Frontal cortex (tissue), 4 donors: Measurements from ENCODE around the gene SLC35A3. TPM values are rescaled to one million over a fixed set of nuclear protein-coding genes. Genes with fewer than 3 reads are reported as not detected.
"Not testable (repeated sequence)": the region's sequence is repeated elsewhere in the genome, so short reads cannot be mapped to it uniquely, and the experiment has no call there.

Experiments used
- DNase-seq, 2 donors: peaks; one replicate each; pipeline ENCODE4 v3.0.0; 2012; ENCODE audit warnings: low spot score in 2 of 2
- FAIRE-seq: peaks from 2 replicates; lab custom pipeline; 2012; peaks lifted over from hg19 to GRCh38; lab: Jason Lieb, UNC
- total RNA-seq: library from RNA; depleted of rRNA; stranded (reverse); fragments of >200 nt; gene quantifications from one replicate; pipeline ENCODE4 v1.2.3, GENCODE V29; 2014
- donor health status: control.
- donor health status: control.
- donor health status: control.

Gene SLC35A3
- 31.8 TPM for total RNA-seq

DNA sequence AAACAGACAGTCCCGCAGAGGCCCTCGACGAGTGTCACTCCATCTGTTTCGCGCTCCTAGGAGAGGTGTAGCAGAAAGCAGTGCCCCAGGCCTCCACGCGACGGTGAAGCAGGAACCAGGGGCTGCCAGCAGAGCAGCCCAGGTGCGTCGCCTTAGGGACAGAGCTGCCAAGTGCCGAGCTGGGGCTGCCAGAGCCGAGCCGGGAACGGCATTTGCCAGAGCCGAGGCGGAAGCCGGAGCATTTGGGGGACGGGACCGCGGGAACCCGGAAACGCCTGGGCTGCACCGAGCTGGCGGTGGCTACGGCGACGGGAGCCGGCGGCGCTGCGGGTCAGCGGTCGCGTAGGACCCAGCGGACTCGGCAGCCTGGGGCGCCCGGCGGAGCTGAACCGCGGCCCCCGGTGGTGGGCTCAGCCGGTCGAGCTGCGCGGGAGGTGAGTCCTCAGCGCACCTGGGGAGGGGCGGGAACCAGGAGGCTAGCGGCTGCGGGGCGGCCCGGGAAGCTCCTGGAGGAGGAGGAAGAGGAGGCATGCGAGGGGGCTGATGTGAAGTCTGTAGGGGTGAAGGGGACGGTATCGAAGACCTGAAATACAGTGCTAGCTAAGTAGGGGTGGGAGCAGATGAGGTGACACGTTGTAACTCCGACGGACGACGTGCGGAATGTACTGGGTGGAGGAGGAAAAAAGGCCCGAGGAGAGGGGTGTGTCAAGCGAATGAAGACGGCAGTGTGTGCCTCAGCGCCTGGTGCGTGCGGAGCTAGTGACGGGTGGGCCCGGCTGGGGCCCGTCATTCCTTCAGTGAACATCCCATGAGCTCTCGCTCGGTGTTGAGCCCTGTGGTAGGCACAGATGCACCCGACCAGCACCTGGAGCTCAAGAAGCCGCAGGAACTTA lies at the start of gene SLC35A3:
Gene SLC35A3 (plus strand): TSS at position 268 of the 893 bp plus-strand sequence. CDS start 23,559 bp downstream, outside the sequence.
- DNase-seq: peak; percentile 80 to 81
- FAIRE-seq: no peak

GRCh38 chr1:99934801-99935200 lies 35.0 kb upstream of the SLC35A3 start:
- no peak for DNase-seq
- no peak for FAIRE-seq

DNA sequence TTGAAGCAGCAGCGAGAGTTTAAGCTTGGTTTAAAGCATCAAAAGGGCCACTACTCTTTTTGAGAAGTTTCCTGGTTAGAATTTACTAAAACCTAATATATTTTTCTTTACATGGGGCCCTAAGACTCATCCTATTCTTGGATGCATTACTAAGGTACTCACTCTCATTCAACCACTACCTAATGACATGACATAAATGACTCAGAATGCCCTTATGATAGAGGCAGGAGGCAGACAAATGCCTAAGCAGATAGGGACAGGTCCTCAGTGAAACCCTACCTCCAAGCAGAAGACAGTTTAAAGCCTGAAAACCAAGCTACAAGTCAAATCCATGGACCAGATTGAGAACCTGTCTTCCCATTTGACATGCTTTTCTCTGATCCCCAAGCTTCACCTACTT lies 34.3 kb upstream of the SLC35A3 start:
- DNase-seq (no peak), FAIRE-seq (no peak)

DNA sequence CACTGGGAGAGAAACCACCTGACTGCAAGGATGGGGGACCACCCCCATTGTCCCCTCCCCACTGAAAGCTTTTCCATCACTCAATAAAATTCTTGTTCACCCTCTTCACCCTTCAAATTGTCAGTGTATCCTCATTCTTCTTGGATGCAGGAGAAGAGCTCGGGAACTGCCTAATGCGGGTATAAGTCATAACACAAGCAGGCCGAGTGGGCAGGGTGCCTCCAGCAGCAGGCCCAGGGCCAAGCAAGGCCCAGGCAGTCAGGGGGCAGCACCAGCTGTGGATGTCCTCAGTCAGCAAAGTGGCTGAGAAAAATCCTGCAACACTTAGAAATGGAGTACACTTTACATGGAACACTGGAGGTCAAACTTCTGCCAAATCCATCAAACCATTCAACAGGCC lies 33.7 kb upstream of the SLC35A3 start:
- FAIRE-seq (no peak), DNase-seq (no peak)

- FAIRE-seq: no peak
Measured at GRCh38 chr1:99942723-99943122, 27.1 kb upstream of the SLC35A3 start.

DNA sequence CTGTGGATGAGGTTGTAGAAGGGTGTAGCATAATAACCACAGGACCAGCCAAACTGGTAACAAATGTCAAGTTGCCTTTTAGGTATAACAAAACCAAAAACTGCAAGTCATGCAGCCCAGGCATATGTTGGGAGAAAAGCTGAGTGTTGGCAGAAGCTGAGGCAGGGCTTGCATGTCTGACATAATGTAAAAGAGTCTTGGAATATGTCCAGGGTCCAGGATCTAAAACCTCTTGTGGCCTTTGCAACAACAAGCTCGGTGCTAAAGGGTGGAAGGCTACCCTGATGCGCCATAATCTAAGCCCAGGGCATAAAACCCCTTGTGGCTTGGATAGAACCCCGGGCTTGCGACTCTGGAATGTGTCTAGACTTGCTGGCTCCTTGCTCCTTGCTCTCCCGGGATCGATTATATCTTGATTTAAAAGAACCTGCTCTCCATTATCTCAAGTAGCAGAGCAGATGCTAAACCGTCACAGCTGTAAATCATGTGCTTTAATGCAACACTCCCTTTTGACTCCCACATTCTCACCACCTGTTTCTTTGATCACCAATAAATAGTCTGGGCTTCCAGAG lies 26.5 kb upstream of the SLC35A3 start:
- FAIRE-seq: no peak
- DNase-seq: no peak

More at GRCh38 chr1:99942723-99943122, 27.1 kb upstream of the SLC35A3 start:
- DNase-seq: no peak

DNA sequence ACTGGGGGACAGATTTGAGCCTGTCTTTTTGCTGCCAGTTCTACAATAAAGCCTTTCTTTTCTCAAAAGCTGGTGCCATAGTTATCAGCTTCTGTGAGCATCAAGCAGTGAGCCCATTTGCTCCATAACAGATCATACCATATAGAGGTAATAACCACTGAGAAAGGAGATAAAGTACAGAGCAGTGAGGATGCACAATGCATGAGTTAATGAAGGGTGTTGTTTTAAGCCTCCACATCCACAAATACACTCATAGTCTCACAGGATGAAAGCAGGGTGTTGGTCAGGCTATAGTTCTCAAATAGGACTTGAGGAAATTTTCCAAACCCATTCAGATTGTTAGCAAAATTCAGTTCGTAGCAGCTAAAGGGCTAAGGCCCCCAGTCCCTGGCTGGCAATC lies 25.6 kb upstream of the SLC35A3 start:
- no peak for DNase-seq
- no peak for FAIRE-seq

DNA sequence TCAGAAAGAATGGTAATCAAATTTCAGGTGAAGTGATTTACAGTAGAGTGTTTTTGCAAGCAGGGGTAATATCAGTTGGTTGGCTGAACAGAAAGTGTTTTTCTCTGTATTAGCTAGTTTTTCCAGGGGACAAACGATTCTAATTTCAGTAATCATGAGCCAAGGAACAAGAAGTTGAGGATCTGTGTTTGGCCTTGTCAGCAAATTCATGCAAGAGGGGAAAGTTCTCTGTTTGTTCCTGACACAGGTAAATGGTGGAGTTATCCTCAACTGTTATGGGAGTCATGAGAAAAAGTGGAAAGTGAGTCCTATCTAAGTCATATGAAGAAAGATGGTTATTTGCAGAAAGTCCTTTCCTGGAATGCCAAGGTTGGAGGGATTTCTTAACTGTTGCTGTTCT lies 24.6 kb upstream of the SLC35A3 start:
- no peak for FAIRE-seq
- no peak for DNase-seq

- FAIRE-seq (no peak), DNase-seq (no peak)
Measured at GRCh38 chr1:99950486-99950885, 19.3 kb upstream of the SLC35A3 start.

GRCh38 chr1:99952522-99952921 lies 17.3 kb upstream of the SLC35A3 start:
- FAIRE-seq (no peak), DNase-seq (no peak)

GRCh38 chr1:99955375-99955774 lies 14.4 kb upstream of the SLC35A3 start:
- FAIRE-seq: no peak
- no peak for DNase-seq

- no peak for FAIRE-seq
- no peak for DNase-seq
Measured at GRCh38 chr1:99956755-99957154, 13.0 kb upstream of the SLC35A3 start.

- FAIRE-seq: no peak
- DNase-seq: no peak
Measured at GRCh38 chr1:99957818-99958217, 12.0 kb upstream of the SLC35A3 start.

DNA sequence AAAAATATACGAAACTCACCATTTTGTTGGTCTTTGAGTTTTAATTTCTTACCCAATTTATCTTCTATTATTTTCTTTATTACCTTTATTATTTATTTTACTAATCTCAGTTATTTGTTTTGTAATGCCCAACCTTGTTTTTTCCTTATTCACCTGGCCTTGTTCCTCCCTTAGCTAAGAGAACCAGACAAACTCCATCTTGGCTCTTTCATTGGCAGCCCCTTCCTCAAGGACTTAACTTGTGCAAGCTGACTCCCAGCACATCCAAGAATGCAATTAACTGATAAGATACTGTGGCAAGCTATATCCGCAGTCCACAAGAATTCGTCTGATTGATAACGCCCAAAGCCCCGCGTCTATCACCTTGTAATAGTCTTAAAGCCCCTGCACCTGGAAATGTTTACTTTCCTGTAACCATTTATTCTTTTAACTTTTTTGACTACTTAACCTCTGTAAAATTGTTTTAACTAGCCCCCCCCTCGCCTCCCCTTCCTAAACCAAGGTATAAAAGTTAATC lies 10.5 kb upstream of the SLC35A3 start:
- not testable (repeated sequence) for DNase-seq, FAIRE-seq

- DNase-seq, FAIRE-seq: not testable (repeated sequence)
Measured at GRCh38 chr1:99960260-99960659, 9.5 kb upstream of the SLC35A3 start.

DNA sequence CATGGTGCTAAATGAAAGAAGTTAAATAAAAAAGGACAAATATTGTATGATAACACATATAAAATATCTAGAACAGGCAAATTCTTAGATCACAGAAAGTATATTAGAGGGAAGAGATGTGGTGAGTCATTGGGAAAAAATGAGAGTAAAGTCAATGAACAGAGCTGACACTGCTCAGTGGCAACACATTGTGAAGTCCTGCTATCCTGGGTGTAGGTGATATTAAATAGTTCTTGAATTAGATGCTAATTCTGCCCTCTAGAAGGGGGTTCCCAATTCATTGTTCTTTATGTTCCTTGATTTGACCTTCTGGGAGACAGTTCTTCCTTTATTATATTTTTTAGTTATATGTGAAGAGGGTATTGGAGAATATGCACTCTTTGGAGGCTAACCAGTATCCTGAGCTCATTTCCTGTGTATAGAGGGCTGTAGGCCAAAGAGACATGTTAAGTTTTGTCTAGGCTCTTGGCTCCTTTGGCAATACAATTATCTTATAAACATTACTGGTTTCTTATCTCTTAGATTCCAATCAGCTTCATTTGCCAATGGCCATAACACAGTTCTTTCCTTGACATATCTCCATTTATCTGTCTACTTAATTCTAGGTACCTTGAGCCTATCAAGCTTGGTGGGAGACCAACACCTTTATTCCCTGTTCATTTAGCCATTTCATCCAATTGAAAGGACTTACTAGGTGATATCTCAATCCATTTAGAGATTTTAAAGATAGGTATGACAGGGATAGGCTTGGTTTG lies 6.6 kb upstream of the SLC35A3 start:
- FAIRE-seq (no peak), DNase-seq (no peak)

- DNase-seq: no peak
- no peak for FAIRE-seq
Measured at GRCh38 chr1:99964806-99965205, 5.0 kb upstream of the SLC35A3 start.

- DNase-seq (no peak), FAIRE-seq (no peak)
Measured at GRCh38 chr1:99965646-99966375, 4.0 kb upstream of the SLC35A3 start.

DNA sequence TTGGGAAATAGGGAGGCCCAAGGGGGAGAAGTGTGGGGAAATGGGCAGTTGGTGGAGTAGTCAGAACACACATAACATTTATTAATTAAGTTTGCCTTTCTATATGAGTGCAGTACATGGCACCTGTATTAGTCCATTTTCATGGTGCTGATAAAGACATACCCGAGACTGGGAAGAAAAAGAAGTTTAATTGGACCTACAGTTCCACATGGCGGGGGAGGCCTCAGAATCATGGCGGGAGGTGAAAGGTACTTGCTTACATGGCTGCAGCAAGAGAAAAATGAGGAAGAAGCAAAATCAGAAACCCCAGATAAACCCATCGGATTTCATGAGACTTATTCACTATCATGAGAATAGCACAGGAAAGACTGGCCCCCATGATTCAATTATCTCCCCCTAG lies 1.6 kb upstream of the SLC35A3 start:
- no peak for DNase-seq
- FAIRE-seq: no peak

DNA sequence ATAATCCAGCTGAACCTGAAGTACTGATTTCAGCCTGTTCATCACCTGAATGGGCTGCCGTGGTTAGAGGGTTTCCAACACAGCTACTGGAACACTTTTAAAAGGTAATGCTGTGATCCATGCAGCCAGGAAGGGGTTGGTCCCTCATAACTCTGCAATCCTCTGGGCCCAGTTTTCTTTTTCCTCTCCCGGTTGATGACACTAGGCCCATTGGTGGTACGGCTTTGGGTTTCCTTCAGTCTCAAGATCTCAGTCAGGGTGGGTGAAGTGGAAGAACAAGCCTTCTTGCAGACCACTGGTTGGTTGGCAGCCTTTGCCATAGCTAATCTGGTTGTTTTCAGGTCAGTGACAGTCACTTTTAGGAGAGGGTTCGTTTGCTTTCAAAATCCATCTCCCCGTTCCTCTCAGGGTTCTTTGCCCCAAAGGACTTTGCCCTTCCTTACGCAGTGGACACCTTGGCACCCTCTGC lies 502 bp upstream of the SLC35A3 start:
- no peak for FAIRE-seq
- DNase-seq: no peak
